Fibroblast of the aortic adventitia (primary cell): ENCODE data around the gene MGAT4B. TPM values are rescaled to one million over a fixed set of nuclear protein-coding genes. Genes with fewer than 3 reads are reported as not detected.
A peak's percentile ranks its signal among the peaks of the same experiment; 100 is the strongest.

Experiments
- DNase-seq: peaks from one replicate; pipeline ENCODE4 v3.0.0-alpha.2; 2010; ENCODE audit warnings: low read depth
- H3K4me3 ChIP-seq: 2 replicates; pipeline ENCODE4 v1.5.1; 2011; ENCODE audit warnings: low read depth, mild to moderate bottlenecking, control low read depth, low read length, moderate library complexity
- total RNA-seq: library from RNA; depleted of rRNA; stranded (reverse); fragments of >200 nt; gene quantifications from 2 replicates; pipeline ENCODE4 v1.2.3, GENCODE V29; 2012; ENCODE audit warnings: low replicate concordance
- TF ChIP-seq, protein P1 (sequence below): IDR thresholded peaks from 2 replicates; pipeline ENCODE4 v1.5.1; 2011; ENCODE audit warnings: mild to moderate bottlenecking, low read length, control low read depth, inconsistent platforms; ENCODE audit not compliant: insufficient read depth

MGAT4B gene
- total RNA-seq, 1 donor: 141 TPM

DNA sequence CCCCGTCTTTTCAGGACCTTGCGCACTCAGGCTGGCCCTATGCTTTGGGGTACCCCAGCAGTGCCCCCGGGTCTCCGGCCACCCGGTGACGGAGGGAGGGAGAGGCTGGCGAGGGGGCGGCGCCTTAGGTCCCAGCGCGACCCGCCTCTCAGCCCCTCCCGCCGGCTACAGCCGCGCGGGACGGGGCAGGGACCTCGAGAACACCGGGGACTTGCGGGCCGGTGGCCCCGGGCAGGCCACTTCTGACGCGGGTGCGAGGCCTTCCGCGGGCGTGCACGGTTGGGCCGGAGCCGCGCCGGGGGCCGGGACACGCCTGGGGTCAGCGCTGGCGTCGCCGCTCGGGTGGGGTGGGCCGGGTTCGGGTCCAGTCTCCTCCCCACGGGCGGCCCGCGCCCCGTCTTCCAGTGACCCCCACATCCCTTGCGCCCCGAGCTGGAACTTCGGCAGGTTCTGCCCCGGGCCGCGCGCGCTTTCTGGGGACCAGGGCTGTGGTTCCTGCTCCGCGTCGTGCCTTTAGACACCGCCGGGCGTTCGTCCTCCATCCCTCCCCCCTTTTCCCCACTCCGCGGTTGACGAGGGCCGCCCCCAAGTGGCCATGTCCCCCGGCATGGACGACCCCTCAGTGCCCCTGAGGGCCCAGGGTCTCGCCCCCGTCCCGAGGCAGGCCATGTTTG is 10.3 kb upstream of the MGAT4B start:
- TF ChIP-seq, protein P1, sequence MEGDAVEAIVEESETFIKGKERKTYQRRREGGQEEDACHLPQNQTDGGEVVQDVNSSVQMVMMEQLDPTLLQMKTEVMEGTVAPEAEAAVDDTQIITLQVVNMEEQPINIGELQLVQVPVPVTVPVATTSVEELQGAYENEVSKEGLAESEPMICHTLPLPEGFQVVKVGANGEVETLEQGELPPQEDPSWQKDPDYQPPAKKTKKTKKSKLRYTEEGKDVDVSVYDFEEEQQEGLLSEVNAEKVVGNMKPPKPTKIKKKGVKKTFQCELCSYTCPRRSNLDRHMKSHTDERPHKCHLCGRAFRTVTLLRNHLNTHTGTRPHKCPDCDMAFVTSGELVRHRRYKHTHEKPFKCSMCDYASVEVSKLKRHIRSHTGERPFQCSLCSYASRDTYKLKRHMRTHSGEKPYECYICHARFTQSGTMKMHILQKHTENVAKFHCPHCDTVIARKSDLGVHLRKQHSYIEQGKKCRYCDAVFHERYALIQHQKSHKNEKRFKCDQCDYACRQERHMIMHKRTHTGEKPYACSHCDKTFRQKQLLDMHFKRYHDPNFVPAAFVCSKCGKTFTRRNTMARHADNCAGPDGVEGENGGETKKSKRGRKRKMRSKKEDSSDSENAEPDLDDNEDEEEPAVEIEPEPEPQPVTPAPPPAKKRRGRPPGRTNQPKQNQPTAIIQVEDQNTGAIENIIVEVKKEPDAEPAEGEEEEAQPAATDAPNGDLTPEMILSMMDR: no peak
- no peak for DNase-seq
- H3K4me3 ChIP-seq: peak overlapping the region; percentile 25

DNA sequence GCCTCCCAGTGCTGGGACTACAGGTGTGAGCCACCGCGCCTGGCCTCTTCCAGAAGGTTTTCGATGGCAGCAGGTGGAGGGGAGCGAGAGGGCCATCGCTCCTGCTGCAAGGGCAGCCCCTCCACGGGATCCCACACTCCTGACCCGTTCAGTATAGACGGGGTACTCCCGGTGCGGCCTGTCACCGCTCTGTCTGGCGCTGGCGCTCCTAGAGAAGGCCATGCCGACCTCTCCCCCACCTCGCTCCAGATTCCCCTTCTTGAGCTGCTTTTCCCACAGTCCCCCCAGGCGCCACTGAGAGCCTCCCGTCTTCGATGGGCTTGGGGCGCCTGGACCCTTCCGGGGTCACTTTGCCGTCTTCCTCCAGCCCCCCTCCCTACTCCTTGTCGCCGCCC is 9.7 kb upstream of the MGAT4B start:
- TF ChIP-seq, protein P1: no peak
- DNase-seq: no peak
- H3K4me3 ChIP-seq: no peak overlapping the region

DNA sequence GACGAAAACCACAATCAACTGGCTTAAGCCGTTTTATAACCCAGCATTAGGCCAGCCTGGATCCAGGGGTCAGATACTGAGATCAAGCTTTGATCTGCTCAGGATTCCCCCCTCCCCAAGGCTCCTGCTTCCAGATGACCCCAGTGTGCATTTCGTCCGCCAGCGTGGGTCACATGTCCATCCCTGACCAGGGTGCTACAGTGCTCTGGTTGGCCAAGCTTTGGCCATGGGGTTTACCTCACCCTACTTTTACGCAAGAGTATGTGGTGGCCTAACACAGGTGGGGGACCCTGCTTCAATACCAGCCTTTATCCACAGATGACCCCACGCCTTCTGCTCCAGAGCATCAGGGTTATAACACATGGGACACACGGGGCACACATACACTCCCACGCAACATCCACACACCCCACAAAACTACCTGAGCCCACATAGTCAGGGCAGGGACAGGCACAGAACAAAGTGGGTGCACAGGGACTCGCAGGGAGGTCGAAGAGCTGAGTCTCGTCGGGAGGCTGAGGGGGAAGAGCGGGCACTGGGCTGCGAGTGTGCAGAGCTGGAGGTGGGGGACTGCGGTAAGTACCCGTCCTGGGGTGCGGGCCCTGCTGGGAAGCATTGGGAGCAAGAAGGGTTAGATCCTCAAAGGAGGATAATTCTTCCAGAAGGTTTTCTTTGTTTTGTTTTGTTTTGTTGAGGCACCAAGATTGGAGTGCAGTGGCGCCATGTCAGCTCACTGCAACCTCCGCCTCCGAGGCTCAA is 9.0 kb upstream of the MGAT4B start:
- no peak overlapping the region for H3K4me3 ChIP-seq
- TF ChIP-seq, protein P1: no peak
- no peak for DNase-seq

DNA sequence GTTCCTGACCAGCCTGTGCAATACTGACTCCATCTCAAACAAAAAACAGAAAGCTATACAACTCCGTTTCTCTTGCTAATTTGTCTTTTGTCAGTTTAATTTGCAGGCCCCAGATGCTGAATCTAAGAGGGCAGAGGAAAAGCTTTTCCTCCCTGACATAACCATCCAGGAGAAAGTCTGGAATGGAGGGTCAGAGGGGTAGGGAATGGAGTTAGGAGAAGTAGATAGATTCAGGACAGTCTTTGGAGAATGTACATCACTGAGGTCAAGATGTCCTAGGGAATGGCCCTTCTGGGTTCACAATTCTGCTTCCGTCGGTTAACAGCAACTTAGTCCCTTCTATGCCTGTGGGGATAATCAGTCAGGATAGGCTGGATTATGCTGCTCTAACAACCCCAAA is 7.4 kb upstream of the MGAT4B start:
- DNase-seq: no peak
- TF ChIP-seq, protein P1: no peak

DNA sequence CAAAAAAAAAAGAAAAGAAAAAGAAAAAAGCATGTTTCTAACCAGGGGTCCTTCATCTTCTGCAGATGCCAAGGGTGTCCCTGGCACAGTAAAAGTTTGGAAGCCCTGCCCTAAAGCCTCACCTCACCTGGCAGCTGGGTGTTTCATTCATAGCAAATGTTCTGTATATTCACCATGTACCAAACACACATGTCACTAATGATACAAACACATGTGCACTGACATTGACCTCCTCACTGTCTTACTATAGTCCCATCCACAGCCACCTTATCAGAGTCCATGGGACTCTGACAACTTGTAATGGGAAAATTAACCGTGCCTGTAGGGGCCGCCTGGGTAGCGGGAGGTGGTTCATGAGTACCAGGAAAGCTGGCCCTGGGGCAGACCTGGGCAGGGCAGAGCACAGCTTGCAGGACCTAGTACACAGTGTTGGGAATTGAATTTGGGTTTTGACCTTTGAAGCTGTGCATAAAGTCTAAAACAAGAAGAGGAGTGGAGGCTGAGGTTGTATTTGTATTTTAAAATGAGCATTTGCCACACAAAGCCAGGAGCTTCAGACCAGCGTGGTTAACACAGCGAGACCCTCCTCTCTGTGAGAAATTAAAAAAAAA is 6.4 kb upstream of the MGAT4B start:
- DNase-seq: no peak

More for the DNA sequence above, 7.4 kb upstream of the MGAT4B start:
- H3K4me3 ChIP-seq: no peak overlapping the region

DNA sequence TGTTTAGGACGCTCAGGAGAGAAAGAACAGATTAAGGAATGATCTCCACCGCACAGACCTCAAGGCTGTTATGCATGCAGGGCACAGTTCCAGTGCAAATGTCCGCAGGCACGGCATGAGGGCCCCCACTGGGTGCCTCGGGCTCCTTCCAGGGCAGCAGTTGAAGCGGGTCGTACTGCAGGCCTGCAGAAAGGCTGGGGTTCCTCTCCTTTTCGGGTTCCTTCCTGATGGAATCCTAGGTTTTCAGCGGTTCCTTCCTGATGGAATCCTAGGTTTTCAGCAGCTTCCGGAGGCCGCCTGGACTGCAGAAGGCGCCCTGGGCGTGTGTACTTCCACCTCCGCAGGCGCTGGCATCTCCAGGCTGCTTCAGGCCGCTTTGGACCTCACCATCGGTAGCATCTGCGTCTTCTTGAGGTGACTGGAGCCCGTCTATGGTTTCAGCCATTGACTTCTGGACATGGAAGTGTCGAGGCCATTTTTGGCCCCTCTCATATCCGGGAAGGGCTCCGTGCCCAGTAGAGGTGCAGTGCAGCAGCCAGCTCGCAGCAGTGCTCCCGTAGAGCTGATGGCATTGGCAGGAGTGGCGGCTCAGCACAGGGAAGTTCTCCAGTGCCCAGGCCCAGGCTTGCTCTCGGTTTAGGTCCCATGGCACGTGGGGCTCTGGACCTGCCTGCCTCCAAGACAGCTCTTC is 5.6 kb upstream of the MGAT4B start:
- no peak overlapping the region for H3K4me3 ChIP-seq
- TF ChIP-seq, protein P1: no peak
- DNase-seq: no peak

More for the DNA sequence above, 6.4 kb upstream of the MGAT4B start:
- H3K4me3 ChIP-seq: no peak overlapping the region
- TF ChIP-seq, protein P1: no peak
